Osteocyte (in vitro differentiated cells): ENCODE data around the gene ZMYND8. TPM values are rescaled to one million over a fixed set of nuclear protein-coding genes. Genes with fewer than 3 reads are reported as not detected.

Experiments
- DNase-seq: peaks from one replicate; pipeline ENCODE4 v3.0.0; 2021; ENCODE audit warnings: mixed read lengths; ENCODE audit not compliant: unreplicated experiment; ENCODE audit errors: extremely low spot score
- H3K27ac Mint-ChIP-seq: one replicate; pipeline ENCODE4 v1.8.0; 2021; ENCODE audit warnings: mild to moderate bottlenecking, mixed read lengths; ENCODE audit not compliant: unreplicated experiment
- H3K27me3 Mint-ChIP-seq: one replicate; pipeline ENCODE4 v1.8.0; 2021; ENCODE audit warnings: mixed read lengths; ENCODE audit not compliant: unreplicated experiment
- H3K36me3 Mint-ChIP-seq: one replicate; pipeline ENCODE4 v1.8.0; 2021; ENCODE audit warnings: mixed read lengths; ENCODE audit not compliant: unreplicated experiment
- H3K4me1 Mint-ChIP-seq: one replicate; pipeline ENCODE4 v1.8.0; 2021; ENCODE audit warnings: mixed read lengths; ENCODE audit not compliant: unreplicated experiment
- H3K4me3 Mint-ChIP-seq: one replicate; pipeline ENCODE4 v1.8.0; 2021; ENCODE audit warnings: mild to moderate bottlenecking, moderate library complexity, mixed read lengths; ENCODE audit not compliant: unreplicated experiment
- H3K9me3 Mint-ChIP-seq: one replicate; pipeline ENCODE4 v1.8.0; 2021; ENCODE audit warnings: mixed read lengths; ENCODE audit not compliant: unreplicated experiment
- total RNA-seq: library from RNA; stranded (reverse); gene quantifications from 2 replicates; pipeline ENCODE4 v1.2.1, GENCODE V29; 2021
- TF ChIP-seq, protein P1 (sequence below): fragments of 200-600 bp; sonication (generic); IDR thresholded peaks from 2 replicates; pipeline ENCODE4 v1.5.0; 2021; ENCODE audit warnings: antibody characterized with exemption, mild to moderate bottlenecking, moderate library complexity

The ZMYND8 gene
- total RNA-seq, 1 donor from 2014 or later: 96.5 TPM

DNA sequence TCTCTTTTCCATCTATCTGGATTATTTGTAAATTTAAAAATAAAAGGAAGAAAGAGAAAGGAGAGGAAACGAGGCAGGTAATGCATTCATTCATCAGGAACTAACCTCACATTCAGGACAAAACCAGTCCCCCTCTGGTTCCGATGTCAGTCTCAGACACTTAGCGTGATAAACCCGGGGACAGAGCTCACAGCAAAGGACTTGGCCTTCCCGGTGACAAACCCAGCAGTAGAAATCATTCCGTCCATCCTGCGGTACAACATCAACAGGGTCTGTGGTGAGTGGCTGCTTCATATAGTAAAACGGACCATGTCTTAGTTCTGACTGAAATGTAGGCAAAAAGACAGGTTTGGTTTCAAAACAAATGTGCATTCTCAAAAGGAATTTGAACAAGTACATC lies 57.9 kb downstream of the ZMYND8 start:
- Mint-ChIP-seq H3K27ac (no peak overlapping the region), H3K9me3 (no peaks in the 10 kb centered on the region), H3K4me1 (peaks cover 31% of the 10 kb centered on the region), H3K36me3 (peaks cover 54% of the 10 kb centered on the region), H3K27me3 (no peaks in the 10 kb centered on the region), H3K4me3 (no peak overlapping the region)
- no peak for DNase-seq
- TF ChIP-seq, protein P1, sequence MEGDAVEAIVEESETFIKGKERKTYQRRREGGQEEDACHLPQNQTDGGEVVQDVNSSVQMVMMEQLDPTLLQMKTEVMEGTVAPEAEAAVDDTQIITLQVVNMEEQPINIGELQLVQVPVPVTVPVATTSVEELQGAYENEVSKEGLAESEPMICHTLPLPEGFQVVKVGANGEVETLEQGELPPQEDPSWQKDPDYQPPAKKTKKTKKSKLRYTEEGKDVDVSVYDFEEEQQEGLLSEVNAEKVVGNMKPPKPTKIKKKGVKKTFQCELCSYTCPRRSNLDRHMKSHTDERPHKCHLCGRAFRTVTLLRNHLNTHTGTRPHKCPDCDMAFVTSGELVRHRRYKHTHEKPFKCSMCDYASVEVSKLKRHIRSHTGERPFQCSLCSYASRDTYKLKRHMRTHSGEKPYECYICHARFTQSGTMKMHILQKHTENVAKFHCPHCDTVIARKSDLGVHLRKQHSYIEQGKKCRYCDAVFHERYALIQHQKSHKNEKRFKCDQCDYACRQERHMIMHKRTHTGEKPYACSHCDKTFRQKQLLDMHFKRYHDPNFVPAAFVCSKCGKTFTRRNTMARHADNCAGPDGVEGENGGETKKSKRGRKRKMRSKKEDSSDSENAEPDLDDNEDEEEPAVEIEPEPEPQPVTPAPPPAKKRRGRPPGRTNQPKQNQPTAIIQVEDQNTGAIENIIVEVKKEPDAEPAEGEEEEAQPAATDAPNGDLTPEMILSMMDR: no peak

DNA sequence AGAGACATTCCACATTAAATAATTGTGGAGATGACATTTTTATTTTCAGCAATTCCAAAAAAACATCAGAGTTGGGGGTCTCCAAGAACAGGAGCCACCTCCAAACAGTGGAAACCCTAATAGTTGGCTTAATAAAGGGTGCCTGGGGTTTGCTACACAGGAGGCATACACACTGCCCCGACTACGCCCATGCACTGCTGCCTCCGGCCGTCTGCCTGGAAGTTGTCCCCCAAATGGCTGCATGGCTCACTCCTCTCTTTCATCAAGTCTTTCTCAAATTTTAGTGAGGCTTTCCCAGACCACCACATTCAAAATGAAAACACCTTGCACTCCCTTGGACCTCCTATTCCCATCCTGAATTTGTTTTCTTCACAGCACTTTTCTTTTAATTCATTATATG lies 58.8 kb downstream of the ZMYND8 start:
- Mint-ChIP-seq H3K4me3 (no peak overlapping the region), H3K4me1 (peaks cover 32% of the 10 kb centered on the region), H3K36me3 (peaks cover 55% of the 10 kb centered on the region), H3K27me3 (no peaks in the 10 kb centered on the region), H3K27ac (no peak overlapping the region), H3K9me3 (no peaks in the 10 kb centered on the region)
- DNase-seq: no peak
- TF ChIP-seq, protein P1: no peak

DNA sequence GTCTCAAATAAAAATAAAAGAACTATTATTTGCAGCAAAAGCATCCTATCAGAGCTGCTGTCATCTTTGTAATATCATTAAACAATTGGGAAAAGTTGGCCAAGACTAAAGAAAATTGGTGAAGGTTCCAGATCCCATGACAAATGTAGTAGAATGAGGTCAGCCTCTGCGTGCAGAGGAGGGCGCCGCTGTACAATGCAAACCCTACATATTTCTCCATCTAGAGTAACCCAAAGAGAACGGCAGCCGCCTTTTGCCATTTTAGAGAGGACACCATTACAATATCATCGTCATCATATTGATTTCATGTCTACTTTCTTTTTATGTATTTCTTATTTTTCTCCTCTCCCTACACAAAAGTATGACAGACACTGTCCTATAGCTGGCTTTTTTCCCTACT lies 59.5 kb downstream of the ZMYND8 start:
- TF ChIP-seq, protein P1: no peak
- DNase-seq: no peak
- Mint-ChIP-seq H3K27me3 (no peaks in the 10 kb centered on the region), H3K4me3 (no peak overlapping the region), H3K4me1 (peaks cover 27% of the 10 kb centered on the region), H3K9me3 (no peaks in the 10 kb centered on the region), H3K27ac (peak overlapping the region; percentile 20), H3K36me3 (peaks cover 56% of the 10 kb centered on the region)

DNA sequence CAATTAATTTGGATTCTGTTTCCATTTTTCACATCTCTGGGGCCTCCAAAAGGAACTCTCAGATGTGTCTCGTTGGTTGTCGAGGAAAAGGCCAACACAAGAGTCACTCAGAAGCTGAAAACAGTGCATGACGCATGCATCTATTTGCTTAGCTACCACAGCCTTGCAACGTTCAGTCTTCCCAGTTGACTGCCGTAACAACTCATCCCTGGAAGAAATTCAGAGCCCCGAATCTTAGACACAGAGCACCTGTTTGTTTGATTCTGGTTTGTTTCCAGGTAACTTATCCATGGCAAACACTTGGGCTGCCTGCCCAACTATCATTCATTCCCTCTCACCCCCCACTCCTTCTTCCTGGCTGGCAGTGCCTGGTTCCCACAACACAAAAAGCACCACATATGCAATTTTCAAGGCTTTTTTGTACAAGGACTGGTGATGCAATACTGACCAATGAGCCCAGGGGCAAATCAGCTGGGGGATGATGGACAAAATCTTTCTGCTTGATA lies 60.5 kb downstream of the ZMYND8 start:
- no peak for DNase-seq
- no peaks in the 10 kb centered on the region for H3K27me3 Mint-ChIP-seq
- peaks cover 61% of the 10 kb centered on the region for H3K36me3 Mint-ChIP-seq
- H3K27ac Mint-ChIP-seq: peak overlapping the region; percentile 63
- H3K9me3 Mint-ChIP-seq: no peaks in the 10 kb centered on the region
- no peak overlapping the region for H3K4me3 Mint-ChIP-seq
- TF ChIP-seq, protein P1: no peak
- peaks cover 19% of the 10 kb centered on the region for H3K4me1 Mint-ChIP-seq

DNA sequence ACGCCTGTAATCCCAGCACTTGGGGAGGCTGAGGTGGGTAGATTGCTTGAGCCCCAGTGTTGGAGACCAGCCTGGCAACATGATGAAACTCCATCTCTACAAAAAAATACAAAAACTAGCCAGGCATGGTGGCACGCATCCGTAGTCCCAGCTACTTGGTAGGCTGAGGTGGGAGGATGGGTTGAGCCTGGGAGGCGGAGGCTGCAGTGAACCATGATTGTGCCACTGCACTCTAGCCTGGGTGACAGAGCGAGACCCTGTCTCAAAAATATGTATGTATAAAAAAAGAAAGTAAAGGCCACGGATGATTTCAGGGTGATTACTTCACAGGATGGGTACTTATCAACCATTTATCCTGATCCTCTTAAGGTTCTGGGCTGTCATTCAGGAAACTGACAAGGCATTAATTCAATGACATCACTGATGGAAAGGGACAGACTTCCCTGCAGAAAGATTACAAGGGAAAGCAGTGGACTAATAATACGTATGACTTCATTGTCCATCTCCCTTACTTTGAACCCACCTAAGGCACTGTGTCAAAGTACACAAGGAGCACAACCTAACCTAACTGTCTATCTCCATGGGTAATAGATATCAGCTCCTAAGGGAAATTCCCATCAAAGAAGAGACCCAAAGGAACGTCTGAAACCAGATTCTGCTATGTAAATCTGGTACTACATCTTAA lies 61.2 kb downstream of the ZMYND8 start:
- no peak overlapping the region for H3K4me3 Mint-ChIP-seq
- no peak for DNase-seq

More for the DNA sequence above, 61.2 kb downstream of the ZMYND8 start:
- TF ChIP-seq, protein P1: no peak
- H3K27ac Mint-ChIP-seq: peak overlapping the region; percentile 63
- H3K27me3 Mint-ChIP-seq: no peaks in the 10 kb centered on the region
- H3K4me1 Mint-ChIP-seq: peaks cover 17% of the 10 kb centered on the region
- H3K36me3 Mint-ChIP-seq: peaks cover 62% of the 10 kb centered on the region
- no peaks in the 10 kb centered on the region for H3K9me3 Mint-ChIP-seq
